HG02610 (cell line): ENCODE measurements around the gene AHNAK2.
"Not testable (repeated sequence)": the region's sequence is repeated elsewhere in the genome, so short reads cannot be mapped to it uniquely, and the experiment has no call there.

Source experiments
- ATAC-seq: cut with Tn5 transposase; IDR thresholded peaks from one replicate; pipeline ENCODE4 v1.9.1; 2021; ENCODE audit warnings: mild to moderate bottlenecking, moderate library complexity; ENCODE audit not compliant: unreplicated experiment

Gene AHNAK2

DNA sequence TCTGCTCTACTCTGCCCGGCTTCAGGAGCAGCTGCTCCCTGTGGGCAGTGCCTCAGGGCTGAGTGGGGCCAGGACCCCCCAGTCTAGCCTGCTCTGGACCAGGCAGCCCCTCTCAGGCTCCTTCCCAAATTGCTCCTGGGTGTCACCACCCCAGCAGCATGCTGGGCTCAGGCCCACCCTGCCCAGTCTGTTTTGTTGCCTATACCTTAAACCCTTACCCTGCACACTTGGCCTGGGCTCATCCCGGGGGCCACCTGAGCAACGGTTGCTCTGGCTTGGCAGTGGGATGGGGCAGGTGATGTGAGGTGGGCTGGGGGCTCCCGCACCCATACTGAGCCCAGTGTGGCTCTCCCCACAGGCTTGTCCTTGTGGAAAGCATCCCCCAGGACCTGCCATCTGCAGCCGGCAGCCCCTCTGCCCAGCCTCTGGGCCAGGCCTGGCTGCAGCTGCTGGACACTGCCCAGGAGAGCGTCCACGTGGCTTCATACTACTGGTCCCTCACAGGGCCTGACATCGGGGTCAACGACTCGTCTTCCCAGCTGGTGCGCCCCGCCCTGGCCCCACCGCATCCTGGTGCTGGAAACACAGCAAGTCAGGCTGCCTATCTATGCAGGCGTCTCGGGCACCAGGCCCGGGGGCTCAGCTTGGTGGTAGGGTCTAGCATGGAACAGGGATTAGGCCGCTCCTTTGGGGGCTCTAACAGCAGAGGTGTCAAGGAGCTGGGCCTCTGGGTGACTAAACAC lies 49.6 kb downstream of the AHNAK2 start:
- ATAC-seq, result no peak

- no peak for ATAC-seq
Measured at GRCh38 chr14:104927901-104928300, 50.3 kb downstream of the AHNAK2 start.

DNA sequence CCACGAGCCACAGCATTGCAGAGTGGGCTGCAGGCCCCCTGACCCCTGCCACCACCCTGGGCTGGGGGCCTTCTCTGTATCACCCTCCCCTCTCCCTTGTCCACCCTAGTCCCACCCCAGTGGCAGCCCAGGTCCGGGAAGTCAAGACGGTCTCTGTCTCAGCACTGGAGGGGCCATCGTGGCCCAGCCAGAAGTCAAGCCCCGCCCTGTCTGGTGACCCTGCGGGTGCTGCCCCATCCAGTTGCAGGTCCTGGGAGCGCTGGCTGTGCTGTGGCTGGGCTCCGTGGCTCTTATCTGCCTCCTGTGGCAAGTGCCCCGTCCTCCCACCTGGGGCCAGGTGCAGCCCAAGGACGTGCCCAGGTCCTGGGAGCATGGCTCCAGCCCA lies 50.8 kb downstream of the AHNAK2 start:
- ATAC-seq, result no peak

GRCh38 chr14:104926619-104927431 lies 51.3 kb downstream of the AHNAK2 start:
- ATAC-seq, result peak; percentile 78

GRCh38 chr14:104925855-104926609 lies 52.1 kb downstream of the AHNAK2 start:
- no peak for ATAC-seq

- no peak for ATAC-seq
Measured at GRCh38 chr14:104925214-104925854, 52.8 kb downstream of the AHNAK2 start.

DNA sequence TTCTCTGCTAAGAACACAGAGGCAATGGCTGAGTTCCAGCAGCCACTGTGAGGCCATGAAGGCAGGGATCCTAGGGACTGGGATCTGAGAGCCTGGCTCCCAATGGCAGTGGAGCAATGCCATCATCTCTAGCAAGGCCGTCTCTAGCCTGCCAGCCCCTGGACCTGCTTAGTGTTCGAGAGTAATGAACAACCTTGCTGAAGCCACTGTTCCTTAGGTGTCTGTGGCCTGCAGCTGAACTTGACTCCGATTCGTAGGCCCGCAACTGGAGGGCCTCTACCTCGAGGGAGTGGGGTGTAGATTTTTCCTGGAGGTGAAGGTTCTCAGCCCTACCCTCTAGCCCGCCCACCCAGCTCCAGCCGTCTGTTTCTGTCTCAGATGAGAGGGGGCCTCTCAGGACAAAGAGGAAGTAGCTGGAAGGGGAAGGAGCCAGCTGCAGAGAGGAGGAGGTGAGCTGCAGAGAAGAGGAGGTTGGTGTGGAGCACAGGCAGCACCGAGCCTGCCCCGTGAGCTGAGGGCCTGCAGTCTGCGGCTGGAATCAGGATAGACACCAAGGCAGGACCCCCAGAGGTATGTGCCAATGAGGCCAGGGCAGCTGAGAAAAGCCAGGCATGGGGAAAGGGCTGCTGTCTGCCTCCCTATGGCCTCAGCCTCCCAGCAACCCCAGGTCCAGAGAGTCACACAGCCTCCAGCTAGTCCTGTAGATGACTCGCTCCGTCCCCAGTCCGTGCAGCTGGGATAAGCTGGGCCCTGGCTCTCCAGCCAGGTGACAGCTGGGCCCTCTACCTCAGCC lies 53.6 kb downstream of the AHNAK2 start, which contains the start of gene PLD4:
Gene PLD4 (plus strand): TSS at position 459 of the 793 bp plus-strand sequence. CDS start 2,262 bp downstream, outside the sequence.
- ATAC-seq, result no peak

DNA sequence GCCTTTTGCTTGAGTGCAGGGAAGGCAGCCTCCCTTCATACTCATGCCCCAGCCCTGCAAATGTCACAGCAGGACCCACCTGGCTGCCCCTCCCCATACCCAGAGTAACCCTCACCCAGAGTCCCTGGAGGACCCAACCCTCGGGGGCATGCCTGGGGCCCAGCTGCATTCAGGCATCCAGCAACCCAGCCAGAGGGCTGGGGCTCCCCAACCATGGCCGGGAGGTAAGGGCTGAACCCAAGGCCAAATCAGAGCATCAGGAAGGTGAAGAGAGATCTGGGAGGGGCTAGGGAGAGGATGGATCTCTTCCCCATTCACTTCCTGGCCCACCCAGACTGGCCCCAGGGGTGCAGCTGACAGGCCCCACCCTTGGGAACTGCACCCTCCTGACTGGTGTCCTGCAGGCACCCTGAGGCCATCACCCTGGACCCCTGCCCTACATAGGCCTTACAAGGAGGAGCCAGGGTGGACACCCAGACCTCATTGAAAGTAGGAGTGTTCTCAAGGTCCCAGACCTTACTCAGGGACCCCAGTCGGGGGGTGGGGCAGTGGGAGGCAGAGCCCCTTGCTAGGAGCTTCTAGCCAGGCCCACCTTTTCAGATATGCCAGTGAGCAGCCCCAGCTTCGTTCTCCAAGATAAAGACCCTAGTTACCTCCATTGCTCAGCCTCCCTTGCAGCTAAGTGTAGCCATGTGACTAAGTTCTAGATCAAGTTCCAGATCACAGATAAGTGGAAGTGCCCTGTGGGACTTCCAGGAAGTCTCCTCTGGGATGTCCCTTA lies 54.3 kb downstream of the AHNAK2 start:
- ATAC-seq, result no peak

DNA sequence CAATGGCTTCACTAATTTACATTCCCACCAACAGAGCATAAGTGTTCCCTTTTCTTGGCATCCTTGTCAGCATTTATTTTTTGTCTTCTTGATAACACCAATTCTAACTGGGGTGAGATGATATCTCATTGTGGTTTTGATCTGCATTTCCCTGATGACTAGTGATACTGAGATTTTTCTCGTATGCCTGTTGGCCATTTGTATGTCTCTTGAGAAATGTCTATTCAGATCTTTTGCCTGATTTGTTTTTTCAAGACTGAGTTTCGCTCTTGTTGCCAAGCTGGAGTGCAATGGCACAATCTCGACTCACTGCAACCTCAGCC lies 58.2 kb downstream of the AHNAK2 start:
- no peak for ATAC-seq

- not testable (repeated sequence) for ATAC-seq
Measured at GRCh38 chr14:104919152-104919992, 58.8 kb downstream of the AHNAK2 start.

GRCh38 chr14:104917993-104918392 lies 60.2 kb downstream of the AHNAK2 start:
- no peak for ATAC-seq

DNA sequence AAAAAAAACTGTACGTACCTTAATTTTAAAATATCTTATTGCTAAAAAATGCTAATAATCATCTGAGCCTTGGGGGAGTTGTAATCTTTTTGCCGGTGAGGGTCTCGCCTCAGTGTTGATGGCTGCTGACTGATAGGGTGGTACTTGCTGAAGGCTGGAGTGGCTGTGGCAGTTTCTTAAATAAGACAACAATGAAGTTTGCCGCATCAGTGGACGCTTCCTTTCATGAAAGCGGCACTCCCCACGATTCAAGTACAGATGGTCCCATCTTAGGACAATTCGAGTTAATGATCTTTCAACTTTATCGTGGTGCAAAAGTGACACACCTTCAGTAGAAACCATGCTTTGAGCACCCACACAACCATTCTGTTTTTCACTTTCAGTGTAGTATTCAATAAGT lies 61.1 kb downstream of the AHNAK2 start:
- ATAC-seq, result no peak

- no peak for ATAC-seq
Measured at GRCh38 chr14:104913435-104913834, 64.7 kb downstream of the AHNAK2 start.

DNA sequence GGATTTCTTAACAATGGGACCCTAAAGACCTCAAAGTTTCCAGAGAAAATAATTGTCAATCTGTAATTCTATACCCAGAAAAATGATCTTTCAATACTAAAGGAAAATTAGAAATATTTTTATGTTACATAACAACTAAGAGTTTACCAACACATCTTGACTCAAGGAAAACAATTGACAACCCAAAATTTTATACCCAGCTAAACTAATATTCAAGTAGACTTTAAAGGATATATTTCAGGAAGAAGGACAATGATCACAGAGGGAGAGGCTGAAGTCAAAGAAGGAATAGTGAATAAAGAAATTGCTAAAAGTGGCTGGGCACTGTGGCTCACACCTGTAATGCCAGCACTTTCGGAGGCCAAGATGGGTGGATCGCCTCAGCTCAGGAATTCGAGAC lies 66.1 kb downstream of the AHNAK2 start:
- no peak for ATAC-seq

GRCh38 chr14:104908303-104908702 lies 69.9 kb downstream of the AHNAK2 start:
- ATAC-seq, result no peak

- not testable (repeated sequence) for ATAC-seq
Measured at GRCh38 chr14:104905579-104905933, 72.6 kb downstream of the AHNAK2 start.

DNA sequence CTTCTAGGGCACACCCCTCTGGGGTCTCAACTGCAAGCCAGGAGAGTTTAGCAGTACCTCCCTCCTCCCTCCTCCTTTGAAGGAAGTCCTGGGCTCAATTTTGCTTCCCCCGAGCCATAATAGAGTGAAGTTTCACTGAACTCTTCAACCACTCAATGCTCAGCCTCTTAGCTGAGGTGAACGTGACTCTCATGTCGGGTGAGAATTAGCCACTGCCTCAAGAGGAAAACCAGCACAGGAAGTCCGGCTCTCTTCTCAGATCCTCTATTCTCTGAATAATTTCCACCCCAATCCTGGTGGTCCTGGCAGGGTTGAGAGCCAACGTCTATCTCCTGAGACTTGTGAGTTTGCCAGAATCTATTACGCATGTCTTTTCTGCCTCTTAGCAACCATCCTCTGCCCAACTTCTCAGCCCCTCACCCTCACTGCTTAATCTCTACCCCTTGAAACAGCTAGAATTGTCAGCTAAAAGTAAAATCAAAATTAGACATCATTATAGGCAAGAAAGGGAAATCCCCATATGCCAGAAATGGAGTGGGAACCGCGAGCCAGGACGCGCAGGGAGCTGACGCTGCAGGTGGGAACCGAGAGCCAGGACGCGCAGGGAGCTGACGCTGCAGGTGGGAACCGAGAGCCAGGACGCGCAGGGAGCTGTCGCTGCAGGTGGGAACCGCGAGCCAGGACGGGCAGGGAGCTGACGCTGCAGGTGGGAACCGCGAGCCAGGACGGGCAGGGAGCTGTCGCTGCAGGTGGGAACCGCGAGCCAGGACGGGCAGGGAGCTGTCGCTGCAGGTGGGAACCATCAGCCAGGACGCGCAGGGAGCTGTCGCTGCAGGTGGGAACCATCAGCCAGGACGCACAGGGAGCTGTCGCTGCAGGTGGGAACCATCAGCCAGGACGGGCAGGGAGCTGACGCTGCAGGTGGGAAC lies 73.3 kb downstream of the AHNAK2 start:
- not testable (repeated sequence) for ATAC-seq

DNA sequence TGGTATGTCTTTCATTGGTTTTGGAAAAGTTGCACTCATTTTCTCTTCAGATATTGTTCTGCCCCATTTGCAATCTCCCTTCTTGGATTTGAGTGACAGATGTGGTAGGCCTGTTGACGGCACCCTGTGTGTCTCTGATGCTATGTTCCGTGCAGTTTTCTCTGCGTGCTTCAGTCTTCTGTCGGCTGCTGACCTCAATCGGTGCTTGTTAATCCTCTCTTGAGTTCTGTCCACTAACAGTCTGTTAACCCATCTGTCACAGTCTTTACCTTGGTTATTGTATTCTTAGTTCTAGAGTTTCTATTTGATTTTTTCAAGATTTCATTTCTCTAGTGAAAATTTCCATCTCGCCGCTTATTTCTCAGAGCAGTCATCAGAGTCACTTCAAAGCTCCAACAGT lies 74.2 kb downstream of the AHNAK2 start:
- ATAC-seq, result no peak
